Transverse colon (tissue), 4 donors: ENCODE results near the gene UBAC2.

Source experiments
- POLR2AphosphoS5 ChIP-seq, 3 donors: sonication (generic); formaldehyde crosslinking; IDR thresholded peaks; one replicate each; pipeline ENCODE4 v1.6.1; 2016; ENCODE audit warnings: antibody characterized with exemption in 3 of 3
- TF ChIP-seq, protein P1 (sequence below), 5 experiments: fragments of 200-600 bp in 3 of 5; fragments of 450-650 bp in 2 of 5; sonication (generic) in 3 of 5; IDR thresholded peaks; 1 replicate in 2 of 5; 2 replicates in 3 of 5; pipeline ENCODE4 v1.5.1; 2016 to 2017; ENCODE audit warnings: antibody characterized with exemption in 5 of 5, inconsistent platforms in 3 of 5, mild to moderate bottlenecking in 2 of 5, moderate library complexity in 1 of 5

DNA sequence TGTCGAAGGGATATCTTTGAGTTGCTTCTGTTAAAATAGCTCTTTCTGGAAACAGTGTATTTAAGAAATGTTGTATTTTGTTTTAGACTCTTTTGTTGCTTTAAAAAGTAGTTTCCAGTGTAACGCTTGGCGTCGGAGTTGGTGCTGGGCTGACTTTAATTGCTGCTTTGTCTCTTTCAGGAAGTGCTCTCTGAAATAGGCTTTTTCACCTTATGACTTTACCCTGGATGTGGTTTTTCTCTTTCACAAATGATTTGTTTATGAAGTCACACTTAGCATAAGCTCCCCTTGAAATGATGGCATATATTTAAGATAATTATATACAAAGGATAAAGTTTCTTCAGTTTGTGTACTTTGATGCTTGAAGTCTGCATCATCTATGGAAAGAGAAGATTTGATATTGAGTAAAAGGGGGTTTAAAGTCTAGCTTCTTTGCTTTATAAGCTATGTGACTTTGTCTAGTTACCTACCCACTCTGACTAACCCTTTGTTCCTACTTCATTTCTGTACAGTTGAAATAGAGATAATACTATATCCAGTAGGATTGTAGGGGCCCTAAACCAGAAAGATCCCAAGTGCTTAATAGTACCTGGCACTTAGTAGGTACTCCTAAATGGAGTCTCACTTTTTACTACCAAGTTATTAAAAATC, 57.7 kb downstream of the UBAC2 start, which contains the start of gene GPR18:
- TF ChIP-seq POLR2AphosphoS5 (IDR thresholded peaks at IDR 0.05), result peak in 2 of 3 donors; percentile 57 to 59
- TF ChIP-seq, protein P1, sequence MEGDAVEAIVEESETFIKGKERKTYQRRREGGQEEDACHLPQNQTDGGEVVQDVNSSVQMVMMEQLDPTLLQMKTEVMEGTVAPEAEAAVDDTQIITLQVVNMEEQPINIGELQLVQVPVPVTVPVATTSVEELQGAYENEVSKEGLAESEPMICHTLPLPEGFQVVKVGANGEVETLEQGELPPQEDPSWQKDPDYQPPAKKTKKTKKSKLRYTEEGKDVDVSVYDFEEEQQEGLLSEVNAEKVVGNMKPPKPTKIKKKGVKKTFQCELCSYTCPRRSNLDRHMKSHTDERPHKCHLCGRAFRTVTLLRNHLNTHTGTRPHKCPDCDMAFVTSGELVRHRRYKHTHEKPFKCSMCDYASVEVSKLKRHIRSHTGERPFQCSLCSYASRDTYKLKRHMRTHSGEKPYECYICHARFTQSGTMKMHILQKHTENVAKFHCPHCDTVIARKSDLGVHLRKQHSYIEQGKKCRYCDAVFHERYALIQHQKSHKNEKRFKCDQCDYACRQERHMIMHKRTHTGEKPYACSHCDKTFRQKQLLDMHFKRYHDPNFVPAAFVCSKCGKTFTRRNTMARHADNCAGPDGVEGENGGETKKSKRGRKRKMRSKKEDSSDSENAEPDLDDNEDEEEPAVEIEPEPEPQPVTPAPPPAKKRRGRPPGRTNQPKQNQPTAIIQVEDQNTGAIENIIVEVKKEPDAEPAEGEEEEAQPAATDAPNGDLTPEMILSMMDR (IDR thresholded peaks at IDR 0.05), result no peak
